ENCODE results near the gene ZSWIM7.

- TF ChIP-seq YY1 (IDR thresholded peaks at IDR 0.05; ENCODE audit: low read depth) (no peak), EP300 (IDR thresholded peaks at IDR 0.05; ENCODE audit: borderline replicate concordance) (no peak), USF1 (IDR thresholded peaks at IDR 0.05) (no peak), RAD21 (IDR thresholded peaks at IDR 0.05; ENCODE audit: low read depth) (no peak), TCF12 (IDR thresholded peaks at IDR 0.05; ENCODE audit: low read depth) (no peak), REST (IDR thresholded peaks at IDR 0.05; ENCODE audit: low read depth) (no peak), CEBPB (IDR thresholded peaks at IDR 0.05) (no peak), FOXM1 (IDR thresholded peaks at IDR 0.05; ENCODE audit: borderline replicate concordance, low read depth) (no peak), ZBTB7A (IDR thresholded peaks at IDR 0.05; ENCODE audit: low read depth) (no peak), TAF1 (IDR thresholded peaks at IDR 0.05; ENCODE audit: low read depth) (no peak), EGR1 (IDR thresholded peaks at IDR 0.05) (no peak), TEAD4 (IDR thresholded peaks at IDR 0.05) (no peak)
- TF ChIP-seq, protein P1, sequence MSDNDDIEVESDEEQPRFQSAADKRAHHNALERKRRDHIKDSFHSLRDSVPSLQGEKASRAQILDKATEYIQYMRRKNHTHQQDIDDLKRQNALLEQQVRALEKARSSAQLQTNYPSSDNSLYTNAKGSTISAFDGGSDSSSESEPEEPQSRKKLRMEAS (IDR thresholded peaks at IDR 0.05) = no peak
These were observed 34.0 kb downstream of the ZSWIM7 start for GRCh38 chr17:15965528-15965927.

Data from Ishikawa (cell line).